ENCODE results near the gene PBX4. TPM values are rescaled to one million over a fixed set of nuclear protein-coding genes. Genes with fewer than 3 reads are reported as not detected.

PBX4 gene
- total and polyA plus RNA-seq, 10 of the 15 experiments (the other 5 are each of a cell fraction or from before 2014, with no cell fraction given) = 0.18 to 17.3 (median 4.2) TPM

- TF ChIP-seq CUX1 (IDR thresholded peaks at IDR 0.05; ENCODE audit: insufficient replicate concordance, low read depth, low read length) = no peak
- TF ChIP-seq, protein P1, sequence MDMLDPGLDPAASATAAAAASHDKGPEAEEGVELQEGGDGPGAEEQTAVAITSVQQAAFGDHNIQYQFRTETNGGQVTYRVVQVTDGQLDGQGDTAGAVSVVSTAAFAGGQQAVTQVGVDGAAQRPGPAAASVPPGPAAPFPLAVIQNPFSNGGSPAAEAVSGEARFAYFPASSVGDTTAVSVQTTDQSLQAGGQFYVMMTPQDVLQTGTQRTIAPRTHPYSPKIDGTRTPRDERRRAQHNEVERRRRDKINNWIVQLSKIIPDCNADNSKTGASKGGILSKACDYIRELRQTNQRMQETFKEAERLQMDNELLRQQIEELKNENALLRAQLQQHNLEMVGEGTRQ (IDR thresholded peaks at IDR 0.05; ENCODE audit: borderline replicate concordance, low read depth, low read length) = no peak
- TF ChIP-seq PBX3 (IDR thresholded peaks at IDR 0.05; ENCODE audit: insufficient replicate concordance, low read depth, low read length) = no peak
- no peak for TF ChIP-seq HDAC2 (IDR thresholded peaks at IDR 0.05)
- TF ChIP-seq NRF1 (conservative IDR thresholded peaks at IDR 0.05; ENCODE audit: low read depth, low read length) = peak; percentile 28; the same call in 1 of the 2 replicates
- peak; percentile 98 for TF ChIP-seq IKZF1 (conservative IDR thresholded peaks at IDR 0.05)
- TF ChIP-seq, protein P2, sequence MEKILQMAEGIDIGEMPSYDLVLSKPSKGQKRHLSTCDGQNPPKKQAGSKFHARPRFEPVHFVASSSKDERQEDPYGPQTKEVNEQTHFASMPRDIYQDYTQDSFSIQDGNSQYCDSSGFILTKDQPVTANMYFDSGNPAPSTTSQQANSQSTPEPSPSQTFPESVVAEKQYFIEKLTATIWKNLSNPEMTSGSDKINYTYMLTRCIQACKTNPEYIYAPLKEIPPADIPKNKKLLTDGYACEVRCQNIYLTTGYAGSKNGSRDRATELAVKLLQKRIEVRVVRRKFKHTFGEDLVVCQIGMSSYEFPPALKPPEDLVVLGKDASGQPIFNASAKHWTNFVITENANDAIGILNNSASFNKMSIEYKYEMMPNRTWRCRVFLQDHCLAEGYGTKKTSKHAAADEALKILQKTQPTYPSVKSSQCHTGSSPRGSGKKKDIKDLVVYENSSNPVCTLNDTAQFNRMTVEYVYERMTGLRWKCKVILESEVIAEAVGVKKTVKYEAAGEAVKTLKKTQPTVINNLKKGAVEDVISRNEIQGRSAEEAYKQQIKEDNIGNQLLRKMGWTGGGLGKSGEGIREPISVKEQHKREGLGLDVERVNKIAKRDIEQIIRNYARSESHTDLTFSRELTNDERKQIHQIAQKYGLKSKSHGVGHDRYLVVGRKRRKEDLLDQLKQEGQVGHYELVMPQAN (conservative IDR thresholded peaks at IDR 0.05) = peak; percentile 93
- peak; percentile 86 for TF ChIP-seq DPF2 (IDR thresholded peaks at IDR 0.05)
- TF ChIP-seq, protein P3, sequence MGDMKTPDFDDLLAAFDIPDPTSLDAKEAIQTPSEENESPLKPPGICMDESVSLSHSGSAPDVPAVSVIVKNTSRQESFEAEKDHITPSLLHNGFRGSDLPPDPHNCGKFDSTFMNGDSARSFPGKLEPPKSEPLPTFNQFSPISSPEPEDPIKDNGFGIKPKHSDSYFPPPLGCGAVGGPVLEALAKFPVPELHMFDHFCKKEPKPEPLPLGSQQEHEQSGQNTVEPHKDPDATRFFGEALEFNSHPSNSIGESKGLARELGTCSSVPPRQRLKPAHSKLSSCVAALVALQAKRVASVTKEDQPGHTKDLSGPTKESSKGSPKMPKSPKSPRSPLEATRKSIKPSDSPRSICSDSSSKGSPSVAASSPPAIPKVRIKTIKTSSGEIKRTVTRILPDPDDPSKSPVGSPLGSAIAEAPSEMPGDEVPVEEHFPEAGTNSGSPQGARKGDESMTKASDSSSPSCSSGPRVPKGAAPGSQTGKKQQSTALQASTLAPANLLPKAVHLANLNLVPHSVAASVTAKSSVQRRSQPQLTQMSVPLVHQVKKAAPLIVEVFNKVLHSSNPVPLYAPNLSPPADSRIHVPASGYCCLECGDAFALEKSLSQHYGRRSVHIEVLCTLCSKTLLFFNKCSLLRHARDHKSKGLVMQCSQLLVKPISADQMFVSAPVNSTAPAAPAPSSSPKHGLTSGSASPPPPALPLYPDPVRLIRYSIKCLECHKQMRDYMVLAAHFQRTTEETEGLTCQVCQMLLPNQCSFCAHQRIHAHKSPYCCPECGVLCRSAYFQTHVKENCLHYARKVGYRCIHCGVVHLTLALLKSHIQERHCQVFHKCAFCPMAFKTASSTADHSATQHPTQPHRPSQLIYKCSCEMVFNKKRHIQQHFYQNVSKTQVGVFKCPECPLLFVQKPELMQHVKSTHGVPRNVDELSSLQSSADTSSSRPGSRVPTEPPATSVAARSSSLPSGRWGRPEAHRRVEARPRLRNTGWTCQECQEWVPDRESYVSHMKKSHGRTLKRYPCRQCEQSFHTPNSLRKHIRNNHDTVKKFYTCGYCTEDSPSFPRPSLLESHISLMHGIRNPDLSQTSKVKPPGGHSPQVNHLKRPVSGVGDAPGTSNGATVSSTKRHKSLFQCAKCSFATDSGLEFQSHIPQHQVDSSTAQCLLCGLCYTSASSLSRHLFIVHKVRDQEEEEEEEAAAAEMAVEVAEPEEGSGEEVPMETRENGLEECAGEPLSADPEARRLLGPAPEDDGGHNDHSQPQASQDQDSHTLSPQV (IDR thresholded peaks at IDR 0.05) = no peak
- TF ChIP-seq, protein P4, sequence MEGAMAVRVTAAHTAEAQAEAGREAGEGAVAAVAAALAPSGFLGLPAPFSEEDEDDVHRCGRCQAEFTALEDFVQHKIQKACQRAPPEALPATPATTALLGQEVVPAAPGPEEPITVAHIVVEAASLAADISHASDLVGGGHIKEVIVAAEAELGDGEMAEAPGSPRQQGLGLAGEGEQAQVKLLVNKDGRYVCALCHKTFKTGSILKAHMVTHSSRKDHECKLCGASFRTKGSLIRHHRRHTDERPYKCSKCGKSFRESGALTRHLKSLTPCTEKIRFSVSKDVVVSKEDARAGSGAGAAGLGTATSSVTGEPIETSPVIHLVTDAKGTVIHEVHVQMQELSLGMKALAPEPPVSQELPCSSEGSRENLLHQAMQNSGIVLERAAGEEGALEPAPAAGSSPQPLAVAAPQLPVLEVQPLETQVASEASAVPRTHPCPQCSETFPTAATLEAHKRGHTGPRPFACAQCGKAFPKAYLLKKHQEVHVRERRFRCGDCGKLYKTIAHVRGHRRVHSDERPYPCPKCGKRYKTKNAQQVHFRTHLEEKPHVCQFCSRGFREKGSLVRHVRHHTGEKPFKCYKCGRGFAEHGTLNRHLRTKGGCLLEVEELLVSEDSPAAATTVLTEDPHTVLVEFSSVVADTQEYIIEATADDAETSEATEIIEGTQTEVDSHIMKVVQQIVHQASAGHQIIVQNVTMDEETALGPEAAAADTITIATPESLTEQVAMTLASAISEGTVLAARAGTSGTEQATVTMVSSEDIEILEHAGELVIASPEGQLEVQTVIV (IDR thresholded peaks at IDR 0.05; ENCODE audit: borderline replicate concordance, partially characterized antibody) = peak; percentile 88
These were observed 45.0 kb upstream of the PBX4 start, which contains the start of gene ATP13A1 (continued) for GRCh38 chr19:19663256-19664120.
